Measurements from ENCODE around the gene WNT11. TPM values are rescaled to one million over a fixed set of nuclear protein-coding genes. Genes with fewer than 3 reads are reported as not detected.

WNT11 gene
- total and polyA plus RNA-seq, 2 of the 13 experiments (the other 11 are each of a cell fraction or from before 2014, with no cell fraction given), result 0.34 to 0.66 TPM

GRCh38 chr11:76252631-76253070, 46.3 kb upstream of the WNT11 start:
- H2AFZ ChIP-seq (ENCODE audit: low read length), result no peak overlapping the region
- no peak for TF ChIP-seq ZNF446 (CRISPR knock-in tag; IDR thresholded peaks at IDR 0.05)
- no peak for TF ChIP-seq NPAS2 (CRISPR knock-in tag; IDR thresholded peaks at IDR 0.05; ENCODE audit: borderline replicate concordance)
- TF ChIP-seq STAT5B (CRISPR knock-in tag; IDR thresholded peaks at IDR 0.05), result no peak
- TF ChIP-seq KLF6 (CRISPR knock-in tag; IDR thresholded peaks at IDR 0.05), result no peak
- no peak for TF ChIP-seq ZNF136 (CRISPR knock-in tag; IDR thresholded peaks at IDR 0.05; ENCODE audit: low read depth)
- no peak for TF ChIP-seq MIXL1 (CRISPR knock-in tag; IDR thresholded peaks at IDR 0.05)
- TF ChIP-seq NCOR1 (IDR thresholded peaks at IDR 0.05; ENCODE audit: borderline replicate concordance, low read length), result no peak
- TF ChIP-seq NCOA1 (CRISPR knock-in tag; IDR thresholded peaks at IDR 0.05), result no peak
- TF ChIP-seq POLR2A (IDR thresholded peaks at IDR 0.05; ENCODE audit: insufficient read depth in 1 of 2, low read depth in 2 of 2, low read length in 2 of 2), result no peak
- TF ChIP-seq TOPORS (CRISPR knock-in tag; IDR thresholded peaks at IDR 0.05), result no peak
- TF ChIP-seq RBFOX2 (IDR thresholded peaks at IDR 0.05; ENCODE audit: low read depth, low read length), result no peak
- TF ChIP-seq ZNF274 (CRISPR knock-in tag; IDR thresholded peaks at IDR 0.05), result no peak
- TF ChIP-seq PRDM4 (CRISPR knock-in tag; IDR thresholded peaks at IDR 0.05; ENCODE audit: borderline replicate concordance), result no peak
- no peak for TF ChIP-seq FOSL1 (CRISPR knock-in tag; IDR thresholded peaks at IDR 0.05; ENCODE audit: borderline replicate concordance)
- TF ChIP-seq ZNF10 (CRISPR knock-in tag; IDR thresholded peaks at IDR 0.05; ENCODE audit: borderline replicate concordance, low read depth), result no peak
- TF ChIP-seq ZNF782 (CRISPR knock-in tag; IDR thresholded peaks at IDR 0.05; ENCODE audit: borderline replicate concordance), result no peak
- TF ChIP-seq KLF9 (CRISPR knock-in tag; IDR thresholded peaks at IDR 0.05; ENCODE audit: low read depth), result no peak
- TF ChIP-seq SNAPC2 (CRISPR knock-in tag; IDR thresholded peaks at IDR 0.05), result no peak
- TF ChIP-seq ZNF33A (CRISPR knock-in tag; IDR thresholded peaks at IDR 0.05; ENCODE audit: borderline replicate concordance), result no peak
- H3K4me2 ChIP-seq (ENCODE audit: low read depth, low read length), result no peak overlapping the region
- FAIRE-seq, result no peak
- intact Hi-C loops (cut with micrococcal nuclease; ENCODE audit: unreplicated experiment), result no loop called here
- H3K9me3 ChIP-seq (ENCODE audit: low read length), result no peaks in the 10 kb centered on the region
- H3K27me3 ChIP-seq (ENCODE audit: control insufficient read depth in 1 of 2, insufficient read depth in 2 of 2, low read length in 2 of 2), result peaks cover 7 to 50% of the 10 kb centered on the region in 2 experiments; a peak in 4 of 5 replicates
- H3K4me1 ChIP-seq (ENCODE audit: insufficient read depth, low read length), result peaks cover 13% of the 10 kb centered on the region; the same call in 1 of the 2 replicates
- 33% methylated on average over 9 of the region's 9 CpGs for WGBS (ENCODE audit: low lambda C conversion rate)
- ChIA-PET POLR2A (no interaction called here), CTCF (ENCODE audit: low intra/inter-chr PET ratio, low total read pairs) (no interaction called here)
- in situ Hi-C loops (cut with HindIII; ENCODE audit: extremely low pct_ligation_motif_present, low pct_unique_long_range_greater_than_20kb), result no loop called here
- no peak for ATAC-seq
- no peak for DNase-seq (ENCODE audit: low spot score)
- BruUV-seq (replicated peaks), result no TSS peak
- H3K36me3 ChIP-seq (replicated peaks in 1 of 2; ENCODE audit: control insufficient read depth in 1 of 2, insufficient read depth in 2 of 2, low read length in 2 of 2), result no peaks in the 10 kb centered on the region
- H3K79me2 ChIP-seq (ENCODE audit: insufficient read depth, low read length), result no peaks in the 10 kb centered on the region
- no peak overlapping the region for H3K4me3 ChIP-seq (replicated peaks in 1 of 3; ENCODE audit: insufficient read depth in 1 of 3, low read depth in 2 of 3, low read length in 3 of 3)
- H4K20me1 ChIP-seq (ENCODE audit: insufficient read depth, low read length), result no peaks in the 10 kb centered on the region
- H3K27ac ChIP-seq (ENCODE audit: extremely low read length, insufficient read depth, low read length), result no peak overlapping the region
- H3K9ac ChIP-seq (ENCODE audit: insufficient read depth, low read depth, low read length), result no peak overlapping the region
